Natural killer cell (primary cell): ENCODE measurements around the gene GRIK1. TPM values are rescaled to one million over a fixed set of nuclear protein-coding genes. Genes with fewer than 3 reads are reported as not detected.

Source experiments
- ATAC-seq, 3 donors: fragments of 150-1000 bp in 2 of 3; fragments of 200-7000 bp in 1 of 3; cut with Tn5 transposase; 1 replicate in 1 of 3; 2 replicates in 2 of 3; pipeline ENCODE4 v1.10.0; 2021; ENCODE audit warnings: mild to moderate bottlenecking in 2 of 3, moderate library complexity in 2 of 3
- DNase-seq, 2 donors: peaks; one replicate each; pipeline versions ENCODE4 v3.0.0 to v3.0.0-alpha.2; 2013 to 2021; ENCODE audit warnings: mixed read lengths in 1 of 2
- H3K27ac ChIP-seq: one replicate; pipeline ENCODE4 v1.5.1; 2013; ENCODE audit warnings: mild to moderate bottlenecking, low read length
- H3K27me3 ChIP-seq: one replicate; pipeline ENCODE4 v1.6.1; 2013; ENCODE audit warnings: low read length; ENCODE audit not compliant: control insufficient read depth, insufficient read depth
- H3K36me3 ChIP-seq: one replicate; pipeline ENCODE4 v1.6.1; 2013; ENCODE audit warnings: low read length; ENCODE audit not compliant: control insufficient read depth, insufficient read depth
- H3K4me1 ChIP-seq: one replicate; pipeline ENCODE4 v1.6.1; 2013; ENCODE audit warnings: low read length; ENCODE audit not compliant: control insufficient read depth, insufficient read depth
- H3K4me3 ChIP-seq: one replicate; pipeline ENCODE4 v1.5.1; 2013; ENCODE audit warnings: low read length
- H3K9me3 ChIP-seq: one replicate; pipeline ENCODE4 v1.6.1; 2013; ENCODE audit warnings: low read length; ENCODE audit not compliant: control insufficient read depth, insufficient read depth
- H3K27ac Mint-ChIP-seq, 2 donors: one replicate each; pipeline ENCODE4 v1.8.0; 2022; ENCODE audit warnings: mild to moderate bottlenecking in 2 of 2, mixed read lengths in 2 of 2, moderate library complexity in 1 of 2
- H3K27me3 Mint-ChIP-seq, 2 donors: one replicate each; pipeline ENCODE4 v1.8.0; 2022; ENCODE audit warnings: low read depth in 2 of 2, mixed read lengths in 2 of 2
- H3K36me3 Mint-ChIP-seq: one replicate; pipeline ENCODE4 v1.8.0; 2022; ENCODE audit warnings: mixed read lengths
- H3K4me1 Mint-ChIP-seq, 2 donors: one replicate each; pipeline ENCODE4 v1.8.0; 2022; ENCODE audit warnings: mixed read lengths in 2 of 2
- H3K4me3 Mint-ChIP-seq: one replicate; pipeline ENCODE4 v1.8.0; 2022; ENCODE audit warnings: mild to moderate bottlenecking, moderate library complexity, mixed read lengths
- H3K9me3 Mint-ChIP-seq, 2 donors: one replicate each; pipeline ENCODE4 v1.8.0; 2022; ENCODE audit warnings: mixed read lengths in 2 of 2
- CTCF ChIP-seq: fragments of 200-600 bp; IDR thresholded peaks from one replicate; pipeline ENCODE4 v1.8.0; 2022; ENCODE audit warnings: antibody characterized with exemption
- WGBS: methylation state at CpG from one replicate; pipeline ENCODE4 v1.1.7; 2013; ENCODE audit warnings: missing lambda C conversion rate; ENCODE audit not compliant: insufficient coverage; 5-methylcytosine and 5-hydroxymethylcytosine counted together
- intact Hi-C: fragments of 100-400 bp; cut with micrococcal nuclease; formaldehyde crosslinking; loops from one replicate; pipeline ENCODE4 v1.14.2; 2022
- total RNA-seq, 4 donors: library from RNA; stranded (reverse); fragments of 120-200 nt in 1 of 4; gene quantifications; one replicate each; pipeline versions ENCODE4 v1.2.3 to v1.2.4, GENCODE V29; 2013 to 2022

The GRIK1 gene
- total RNA-seq, 3 donors from 2014 or later (not counting 1 experiment from before 2014, with no cell fraction given): not detected

- ATAC-seq (no peak), DNase-seq (no peak)
- H3K27me3 Mint-ChIP-seq: no peaks in the 10 kb centered on the region
- no peak overlapping the region for H3K27ac ChIP-seq
- peaks cover 9% of the 10 kb centered on the region in 2 donors for H3K9me3 Mint-ChIP-seq
- H3K4me3 ChIP-seq: no peak overlapping the region
- H3K4me3 Mint-ChIP-seq: no peak overlapping the region
- H3K27me3 ChIP-seq: no peaks in the 10 kb centered on the region
- H3K4me1 ChIP-seq: no peaks in the 10 kb centered on the region
- no peak overlapping the region for H3K27ac Mint-ChIP-seq
- intact Hi-C loops: no loop called here
- WGBS: 92% methylated on average over 6 of the region's 6 CpGs
- H3K9me3 ChIP-seq: no peaks in the 10 kb centered on the region
- H3K4me1 Mint-ChIP-seq: no peaks in the 10 kb centered on the region
- H3K36me3 Mint-ChIP-seq: no peaks in the 10 kb centered on the region
- no peaks in the 10 kb centered on the region for H3K36me3 ChIP-seq
- TF ChIP-seq CTCF: no peak
These were observed 47.4 kb downstream of the GRIK1 start for GRCh38 chr21:29892379-29892778.

- 69% methylated on average over 1 of the region's 2 CpGs for WGBS
- TF ChIP-seq CTCF: no peak
- Mint-ChIP-seq H3K27me3 (no peaks in the 10 kb centered on the region), H3K36me3 (no peaks in the 10 kb centered on the region), H3K4me3 (no peak overlapping the region), H3K4me1 (no peaks in the 10 kb centered on the region), H3K9me3 (peaks cover 3% of the 10 kb centered on the region in 2 donors), H3K27ac (no peak overlapping the region)
- ATAC-seq (no peak), DNase-seq (no peak)
- Histone ChIP-seq H3K36me3 (no peaks in the 10 kb centered on the region), H3K27ac (no peak overlapping the region), H3K27me3 (no peaks in the 10 kb centered on the region), H3K4me3 (no peak overlapping the region), H3K9me3 (no peaks in the 10 kb centered on the region), H3K4me1 (no peaks in the 10 kb centered on the region)
- intact Hi-C loops: no loop called here
These were observed 51.4 kb downstream of the GRIK1 start for GRCh38 chr21:29888437-29888836.

- no peaks in the 10 kb centered on the region for H3K36me3 Mint-ChIP-seq
These were observed 52.3 kb downstream of the GRIK1 start for GRCh38 chr21:29887313-29888009.

More at GRCh38 chr21:29887313-29888009, 52.3 kb downstream of the GRIK1 start:
- TF ChIP-seq CTCF: no peak
- intact Hi-C loops: no loop called here
- no peak overlapping the region for H3K27ac Mint-ChIP-seq
- ATAC-seq (no peak), DNase-seq (no peak)
- no peak overlapping the region for H3K4me3 Mint-ChIP-seq
- H3K9me3 Mint-ChIP-seq: peaks cover 3% of the 10 kb centered on the region in 2 donors
- no peak overlapping the region for H3K4me3 ChIP-seq
- no peaks in the 10 kb centered on the region for H3K9me3 ChIP-seq
- no peaks in the 10 kb centered on the region for H3K4me1 Mint-ChIP-seq
- H3K27me3 Mint-ChIP-seq: no peaks in the 10 kb centered on the region
- no peaks in the 10 kb centered on the region for H3K36me3 ChIP-seq
- no peaks in the 10 kb centered on the region for H3K27me3 ChIP-seq
- H3K27ac ChIP-seq: no peak overlapping the region
- no peaks in the 10 kb centered on the region for H3K4me1 ChIP-seq
